ENCODE measurements around the gene TMEM132A.
"Not testable (repeated sequence)": the region's sequence is repeated elsewhere in the genome, so short reads cannot be mapped to it uniquely, and the experiment has no call there.

The TMEM132A gene

DNA sequence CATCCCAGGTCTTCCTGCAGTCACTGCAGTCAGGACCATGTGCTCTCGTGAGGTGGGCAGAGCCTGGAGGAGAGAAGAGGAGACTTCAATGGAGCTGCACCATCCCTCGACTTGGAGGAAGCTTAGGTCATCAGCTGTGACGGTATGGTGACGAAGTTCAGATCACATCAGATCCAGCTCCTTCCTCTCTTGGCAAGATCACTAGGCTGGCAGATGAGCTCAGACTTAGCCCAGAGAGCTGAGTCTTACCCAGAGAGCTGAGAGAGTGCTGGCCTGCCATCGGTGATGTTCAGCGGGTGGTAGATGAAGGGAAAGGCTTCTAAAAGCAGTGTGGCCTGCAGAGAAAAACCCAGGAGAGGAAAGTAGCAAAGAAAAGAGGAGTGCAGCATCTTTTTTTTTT, 29.5 kb downstream of the TMEM132A start:
- no peak for DNase-seq

DNA sequence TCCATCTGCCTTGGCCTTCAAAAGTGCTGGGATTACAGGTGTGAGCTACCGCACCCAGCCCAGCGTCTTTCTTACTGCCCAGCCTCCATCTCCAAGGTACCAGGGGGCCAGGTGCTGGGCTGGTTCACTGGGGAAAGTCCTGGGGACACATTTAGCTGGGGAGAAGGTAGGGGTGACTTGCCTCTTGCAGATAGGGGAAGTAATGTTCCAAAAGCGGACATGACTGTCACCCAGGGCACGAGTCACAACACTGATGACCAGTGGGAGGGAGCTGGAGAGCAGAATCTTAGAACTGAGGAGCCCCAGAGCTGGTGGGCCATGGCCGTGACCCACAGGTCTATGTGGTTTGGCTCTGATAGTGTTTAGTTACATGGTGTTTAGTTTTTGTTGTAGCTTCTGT, 30.2 kb downstream of the TMEM132A start:
- no peak for DNase-seq

DNA sequence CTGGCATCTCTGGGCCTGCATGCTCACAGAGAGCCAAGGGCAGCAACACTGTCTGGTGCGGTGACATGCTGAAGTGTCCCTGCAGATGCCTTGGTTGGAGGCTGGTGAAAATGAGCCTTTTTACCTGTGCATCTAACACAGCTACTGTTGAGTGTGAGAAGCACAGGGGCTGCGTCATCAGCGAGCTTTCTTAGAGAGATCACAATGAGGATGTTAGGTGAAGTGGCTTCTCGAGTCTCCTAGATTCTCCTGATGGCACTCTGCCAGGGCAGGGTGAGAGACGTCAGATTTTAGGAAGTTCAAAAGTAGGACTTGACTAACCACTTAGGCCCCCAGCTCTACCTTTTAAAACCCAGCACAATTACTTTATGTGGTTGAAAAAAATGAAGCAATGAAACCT, 31.3 kb downstream of the TMEM132A start:
- no peak for DNase-seq

DNA sequence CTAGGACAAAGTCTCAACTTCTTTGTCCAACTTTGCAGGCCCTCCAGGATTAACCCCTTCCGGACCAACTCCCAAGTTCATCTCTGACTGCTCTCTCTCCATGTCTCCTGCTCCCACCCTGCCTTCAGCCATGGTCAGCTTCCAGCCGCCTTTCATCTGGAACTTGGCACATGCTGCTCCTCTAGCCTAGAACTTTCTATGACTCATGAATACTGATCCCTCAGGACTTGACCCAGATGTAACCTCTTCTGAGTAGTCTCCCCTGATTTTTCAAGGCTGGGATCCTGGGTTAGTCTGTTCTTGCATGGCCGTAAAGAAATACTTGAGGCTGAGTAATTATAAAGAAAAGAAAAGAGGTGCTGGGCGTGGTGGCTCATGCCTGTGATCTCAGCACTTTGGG, 32.9 kb downstream of the TMEM132A start:
- DNase-seq, result no peak

DNA sequence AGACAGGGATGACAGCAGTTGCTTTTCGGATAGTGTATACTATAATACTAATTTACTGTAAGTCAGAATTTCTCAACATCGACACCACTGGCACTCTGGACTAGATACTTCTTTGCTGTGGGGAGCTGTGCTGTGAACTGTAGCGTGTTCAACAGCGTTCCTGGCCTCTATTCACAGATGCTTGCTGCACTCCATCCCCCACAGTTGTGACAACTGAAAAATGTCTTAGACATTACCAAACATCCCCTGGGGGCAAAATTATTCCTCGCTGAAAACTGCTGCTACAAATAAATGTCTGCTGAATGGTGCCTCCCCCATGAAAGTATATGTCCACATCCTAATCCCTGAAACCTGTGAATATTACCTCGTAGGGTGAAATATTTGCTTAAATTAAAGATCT, 35.2 kb downstream of the TMEM132A start:
- no peak for DNase-seq

DNA sequence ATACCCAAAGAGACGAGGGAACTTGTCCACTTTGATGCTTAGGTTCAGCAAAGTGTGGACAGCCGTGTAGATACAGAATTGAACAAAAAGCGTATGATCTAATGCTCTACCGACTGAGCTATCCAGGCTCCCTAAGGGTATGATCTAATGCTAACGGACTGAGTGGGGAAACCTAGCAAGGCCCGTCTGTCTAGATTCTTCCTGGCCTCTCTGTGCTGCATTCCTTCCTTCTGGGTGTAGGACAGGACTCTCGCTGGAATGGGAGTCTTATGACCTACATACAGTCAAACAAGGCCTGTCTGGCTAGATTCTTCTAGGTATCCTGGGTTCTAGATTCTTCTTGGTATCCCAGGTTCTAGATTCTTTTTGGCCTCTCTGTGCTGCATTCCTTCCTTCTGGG, 36.1 kb downstream of the TMEM132A start:
- no peak for DNase-seq

DNA sequence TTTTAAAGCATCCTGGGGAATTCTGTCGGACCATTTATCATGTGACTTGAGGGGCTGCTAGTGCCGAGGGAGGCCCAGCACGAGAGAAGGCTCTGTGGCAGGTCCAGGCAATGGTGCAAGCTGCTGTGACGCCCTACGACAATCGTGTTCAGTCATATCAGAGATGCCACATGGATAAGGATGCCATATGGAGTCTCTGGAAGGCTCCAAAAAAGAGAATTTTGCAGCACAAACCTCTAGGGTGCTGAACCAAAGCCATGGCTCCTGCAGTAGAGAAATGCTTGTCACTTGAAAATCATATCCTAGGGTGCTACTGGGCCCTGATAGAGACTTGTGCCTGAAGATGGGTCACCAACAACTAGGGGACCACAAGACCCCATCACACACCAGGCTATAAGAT, 40.5 kb downstream of the TMEM132A start:
- no peak for DNase-seq

DNA sequence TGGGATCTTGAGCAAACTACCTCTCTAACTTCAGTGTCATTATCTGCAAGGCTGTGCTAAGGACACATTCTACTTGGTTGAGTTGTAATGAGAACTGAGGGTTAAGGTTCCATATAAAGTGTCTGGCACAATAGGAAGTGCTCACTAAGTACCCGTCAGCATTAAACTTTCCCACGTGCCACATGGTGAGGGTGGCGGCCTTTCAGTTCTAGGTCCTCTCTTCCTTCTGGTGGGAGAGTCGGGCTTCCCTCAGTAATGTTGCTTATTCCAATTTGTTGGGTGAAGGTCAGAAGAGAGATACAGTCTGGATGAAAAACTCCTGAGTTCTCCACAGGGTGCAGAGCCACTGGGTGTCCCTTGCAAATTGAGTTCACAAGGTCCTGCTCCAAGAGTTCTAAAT, 42.6 kb downstream of the TMEM132A start:
- DNase-seq, result no peak

DNA sequence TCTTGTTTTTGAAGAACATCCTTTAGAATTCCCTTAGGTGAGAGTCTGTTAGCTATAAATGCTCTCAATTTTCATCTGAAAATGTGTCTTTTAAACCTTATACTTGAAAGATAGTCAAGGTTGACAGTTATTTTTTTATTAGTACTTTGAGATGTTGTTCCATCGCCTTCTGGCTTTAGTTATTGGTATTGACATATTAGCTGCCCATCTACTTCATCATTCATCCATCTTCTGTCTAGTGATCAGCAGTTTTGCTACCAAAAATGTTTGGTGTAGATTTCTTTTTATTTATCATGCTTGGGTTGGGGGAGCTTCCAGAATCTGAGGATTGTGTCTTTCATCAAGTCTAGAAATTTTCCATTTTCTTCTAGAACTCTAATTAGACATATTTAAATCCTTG, 44.0 kb downstream of the TMEM132A start:
- DNase-seq, result no peak

DNA sequence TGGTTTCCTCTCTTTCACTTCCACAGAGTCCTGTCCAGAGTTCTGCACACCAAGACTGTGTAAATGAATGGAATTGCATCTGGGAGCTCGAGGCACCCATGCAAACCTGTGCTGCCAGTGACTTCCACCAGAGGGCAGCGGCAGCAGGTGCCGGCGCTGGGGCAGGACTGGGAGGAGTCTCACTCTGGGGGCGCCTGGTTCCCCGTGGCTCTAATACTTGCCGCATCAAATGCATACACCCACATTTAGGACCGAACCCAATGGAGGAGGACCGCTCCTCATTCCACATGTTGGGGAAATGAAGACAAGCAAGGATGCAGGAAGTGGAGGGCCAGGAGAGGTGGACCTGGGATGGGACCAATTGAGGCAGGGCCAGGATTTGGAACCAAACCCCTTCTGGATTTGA, 46.1 kb downstream of the TMEM132A start:
- DNase-seq, result no peak

DNA sequence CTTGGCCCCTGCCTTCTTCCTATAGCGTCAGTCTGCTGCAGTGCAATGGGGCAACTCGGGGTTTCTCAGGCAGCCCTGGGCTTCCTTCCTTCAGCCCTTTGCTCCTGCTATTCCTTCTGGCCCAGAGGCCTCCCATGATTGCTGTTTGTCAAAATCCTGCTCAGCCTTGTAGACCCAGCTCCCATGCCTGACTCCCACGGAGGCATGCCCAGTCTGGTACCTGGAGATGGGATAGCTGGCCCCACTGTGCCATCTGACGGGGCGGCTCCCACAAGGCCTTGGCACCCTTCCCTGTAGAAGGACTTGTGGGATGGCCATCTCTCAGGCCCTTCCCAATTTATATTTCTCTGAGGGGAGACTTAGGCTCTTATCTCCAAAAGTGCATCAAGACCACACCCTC, 46.6 kb downstream of the TMEM132A start:
- no peak for DNase-seq

DNA sequence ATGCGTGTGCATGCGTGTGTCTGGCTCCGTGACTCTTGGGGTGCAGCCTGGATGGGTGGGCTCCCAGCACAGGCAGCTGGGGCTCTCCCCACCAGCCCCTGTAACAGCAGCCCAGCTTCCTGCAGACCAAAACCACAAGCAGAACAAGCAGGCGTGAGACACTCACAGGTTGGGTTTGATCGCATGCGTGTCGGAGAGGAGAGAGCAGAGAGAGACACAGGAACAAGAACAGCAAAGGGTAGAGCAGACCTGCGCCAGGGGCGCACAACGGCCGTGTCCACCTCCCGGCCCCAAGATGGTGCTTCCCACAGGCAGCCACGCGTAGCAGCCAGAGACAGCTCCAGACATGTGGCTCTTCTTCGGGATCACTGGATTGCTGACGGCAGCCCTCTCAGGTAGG, 47.3 kb downstream of the TMEM132A start, which contains the start of gene CD6:
TSS of gene CD6 (plus strand) at position 161 of the 400 bp plus-strand sequence. CDS start at position 347, 186 bp downstream.
- no peak for DNase-seq

DNA sequence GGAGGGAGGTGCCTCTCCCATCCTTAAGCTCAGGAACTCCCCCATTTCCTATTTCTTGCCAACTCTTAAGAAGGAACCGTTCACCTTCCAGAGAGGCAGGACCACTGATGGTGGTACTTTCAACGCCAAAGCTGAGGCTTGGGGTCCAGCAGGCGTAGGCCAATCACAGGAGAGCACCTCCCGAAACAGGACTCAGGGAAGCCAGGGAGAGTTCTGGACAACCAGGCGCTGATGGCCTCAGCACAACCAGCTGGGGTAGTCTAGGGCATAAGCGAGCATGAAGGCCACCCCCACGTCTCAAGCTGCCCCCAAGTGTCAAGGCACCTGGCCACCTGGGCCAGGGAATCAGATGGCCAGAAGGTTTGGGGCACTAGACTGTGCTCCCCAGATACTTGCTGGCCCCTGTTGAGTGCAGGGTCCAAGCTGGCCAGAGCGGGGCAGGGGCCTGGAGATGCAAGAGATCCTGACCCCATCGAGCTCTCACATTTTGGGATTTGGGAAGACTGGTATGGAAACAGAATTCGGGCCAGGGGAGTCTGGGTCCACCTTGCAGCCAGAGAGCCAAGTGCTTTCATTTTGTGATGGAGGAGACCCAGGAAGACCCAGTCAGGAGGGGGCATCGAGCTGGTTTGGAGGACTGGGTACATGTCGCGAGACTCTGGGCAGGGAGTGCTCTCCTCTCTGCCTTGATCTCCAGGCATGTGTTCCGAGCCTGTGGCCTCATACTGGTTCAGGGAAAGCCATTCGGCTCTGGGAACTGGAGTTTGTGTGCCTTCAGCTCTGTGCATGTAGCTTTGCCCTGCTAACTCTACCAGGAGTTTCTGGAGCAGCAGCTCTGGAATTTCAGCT, 48.1 kb downstream of the TMEM132A start:
- no peak for DNase-seq

DNA sequence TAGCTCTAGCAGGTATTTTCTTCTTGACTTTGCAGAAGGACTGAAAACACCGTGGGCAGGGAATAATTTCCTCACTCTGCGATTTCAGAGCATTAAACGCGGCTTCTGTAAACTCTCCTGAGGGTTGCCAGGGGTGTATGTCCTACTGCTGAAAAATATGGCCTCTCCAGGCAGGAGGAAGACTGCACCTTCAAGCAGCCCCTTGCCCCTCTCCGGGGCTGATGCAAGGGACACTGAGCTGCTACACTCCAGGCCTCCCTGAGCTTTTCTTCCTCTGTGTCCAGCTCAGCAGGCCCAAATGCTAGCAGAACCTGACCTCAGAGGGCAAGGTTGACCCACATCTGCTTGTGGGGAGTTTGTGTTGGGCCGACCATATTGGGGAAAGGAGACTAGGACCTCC, 49.4 kb downstream of the TMEM132A start:
- DNase-seq, result no peak

DNA sequence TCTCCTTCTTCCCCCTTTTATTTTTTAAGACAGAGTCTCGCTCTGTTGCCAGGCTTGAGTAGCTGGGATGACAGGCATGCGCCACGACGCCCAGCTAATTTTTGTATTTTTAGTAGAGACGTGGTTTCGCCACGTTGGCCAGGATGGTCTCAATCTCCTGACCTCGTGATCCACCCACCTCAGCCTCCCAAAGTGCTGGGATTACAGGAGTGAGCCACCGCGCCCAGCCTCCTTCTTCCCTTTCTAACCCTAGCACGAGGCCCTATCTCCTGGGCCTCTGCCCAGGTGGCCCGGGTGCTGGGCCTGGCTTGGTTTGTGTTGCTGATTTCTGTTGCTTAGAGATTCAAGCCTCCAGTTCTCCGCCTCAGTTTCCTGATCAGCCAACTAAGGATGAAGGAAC, 50.1 kb downstream of the TMEM132A start:
- not testable (repeated sequence) for DNase-seq

DNA sequence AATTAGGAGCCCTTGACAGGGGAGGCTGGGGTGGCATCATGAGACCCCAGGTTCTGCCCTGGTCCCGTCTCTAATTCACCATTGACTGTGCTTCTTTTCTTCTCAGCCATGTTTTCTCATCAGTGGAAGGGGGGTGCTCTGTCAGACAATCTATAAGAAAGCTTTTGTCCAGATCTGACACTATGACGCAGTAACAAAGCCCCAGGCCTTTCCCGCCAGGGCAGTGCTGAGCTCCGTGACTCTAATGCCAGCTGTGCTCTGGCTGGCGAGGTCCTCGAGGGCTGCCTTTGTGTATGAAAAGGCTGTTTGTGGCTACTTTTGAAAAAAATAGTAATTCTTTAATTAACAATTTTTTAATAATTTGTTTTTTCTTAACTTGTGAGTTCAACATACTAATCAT, 50.5 kb downstream of the TMEM132A start:
- DNase-seq, result no peak

DNA sequence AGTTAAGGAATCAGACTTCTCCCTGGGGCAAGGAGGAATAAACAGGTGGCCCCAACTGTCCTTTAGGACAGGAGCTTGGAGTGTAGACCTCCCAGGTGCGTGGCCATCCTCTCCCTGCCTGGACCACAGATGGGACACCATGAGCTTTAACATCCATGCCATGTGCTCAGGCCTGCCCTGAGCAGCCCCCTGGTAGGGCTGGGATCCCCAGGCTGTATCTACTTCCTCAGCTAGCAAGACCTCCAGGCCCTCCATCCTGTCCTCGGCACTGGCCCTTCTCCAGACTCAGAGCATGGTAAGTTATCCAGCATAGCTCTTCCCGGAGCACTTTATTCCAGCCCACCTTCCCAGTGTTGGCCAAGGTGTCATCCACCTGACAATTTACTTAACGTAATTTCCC, 53.0 kb downstream of the TMEM132A start:
- no peak for DNase-seq

DNA sequence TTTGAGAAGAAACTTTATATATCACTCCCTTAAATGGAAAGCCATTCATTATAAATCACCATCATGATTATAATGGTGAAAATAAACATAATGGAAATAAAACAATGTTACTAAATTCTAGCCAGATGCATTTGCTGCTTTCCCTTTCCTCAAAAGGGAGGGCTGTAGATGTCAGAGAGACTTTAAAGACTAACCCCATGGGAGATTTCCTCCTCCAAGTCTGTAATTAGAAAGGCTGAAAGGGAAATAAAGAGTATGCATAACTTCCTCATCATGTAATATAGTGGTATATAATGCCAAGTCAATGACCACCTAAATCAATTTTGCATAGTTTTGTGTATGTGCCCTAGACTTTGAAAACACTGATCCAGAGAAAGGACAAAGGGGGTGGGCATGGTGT, 53.6 kb downstream of the TMEM132A start:
- no peak for DNase-seq

DNA sequence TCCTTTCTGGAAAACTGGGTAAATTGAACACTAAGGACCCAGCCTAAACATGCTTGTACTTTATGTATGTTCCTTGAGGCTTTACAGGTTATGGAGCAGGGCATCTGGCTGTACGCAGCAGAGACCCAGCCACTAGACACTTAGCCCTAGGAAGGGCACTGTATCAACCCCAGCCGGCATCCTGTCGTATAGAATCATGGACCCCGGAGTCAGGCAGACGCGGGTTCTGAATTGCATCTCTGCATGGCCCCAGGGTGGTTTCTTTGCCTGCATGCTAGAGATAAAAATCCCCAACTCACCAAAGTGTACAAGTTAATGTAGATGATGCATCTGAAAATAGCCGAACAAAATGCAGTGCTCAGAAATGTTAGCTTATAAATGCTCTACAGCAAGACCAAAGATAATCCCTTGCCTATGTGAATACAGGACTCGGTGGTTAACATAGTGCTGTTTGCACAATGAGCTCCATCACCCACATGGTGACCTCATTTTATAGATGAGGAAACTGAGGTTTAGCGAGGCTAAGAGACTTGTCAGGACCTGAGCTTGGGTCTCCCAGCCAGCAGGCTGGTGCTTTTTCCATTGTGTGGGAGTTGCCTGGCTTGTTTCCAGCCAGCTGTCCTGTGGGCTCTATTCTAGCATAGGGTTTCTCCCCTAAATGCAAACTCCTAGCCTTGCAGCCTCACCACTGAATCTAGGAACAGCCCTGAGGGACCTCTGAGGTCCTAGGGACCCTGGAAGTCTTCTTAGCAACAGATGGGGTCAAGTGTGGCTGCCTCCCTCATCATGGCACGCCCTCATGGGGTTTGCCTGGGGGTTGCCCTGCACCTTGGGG, 54.5 kb downstream of the TMEM132A start:
- DNase-seq, result no peak

DNA sequence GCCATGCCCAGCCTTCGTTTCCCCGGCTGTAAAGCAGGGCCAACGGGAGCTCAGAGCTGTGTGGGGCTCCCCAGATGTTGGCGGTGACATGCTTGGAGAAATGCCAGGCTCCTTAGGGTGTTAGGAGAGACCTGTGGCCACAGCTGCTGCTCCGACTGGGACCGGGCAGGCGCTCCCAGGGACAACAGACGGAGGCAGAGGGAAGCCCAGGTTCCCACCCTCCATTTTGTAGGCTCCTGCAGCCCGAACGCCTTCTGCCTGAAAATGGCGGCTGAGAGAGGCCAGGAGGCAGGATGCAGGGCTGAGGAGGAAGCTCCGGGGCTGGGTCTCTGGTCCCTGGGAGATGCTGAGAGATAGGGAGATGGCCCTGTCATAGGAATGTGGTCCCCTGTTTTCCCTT, 57.3 kb downstream of the TMEM132A start:
- no peak for DNase-seq

DNA sequence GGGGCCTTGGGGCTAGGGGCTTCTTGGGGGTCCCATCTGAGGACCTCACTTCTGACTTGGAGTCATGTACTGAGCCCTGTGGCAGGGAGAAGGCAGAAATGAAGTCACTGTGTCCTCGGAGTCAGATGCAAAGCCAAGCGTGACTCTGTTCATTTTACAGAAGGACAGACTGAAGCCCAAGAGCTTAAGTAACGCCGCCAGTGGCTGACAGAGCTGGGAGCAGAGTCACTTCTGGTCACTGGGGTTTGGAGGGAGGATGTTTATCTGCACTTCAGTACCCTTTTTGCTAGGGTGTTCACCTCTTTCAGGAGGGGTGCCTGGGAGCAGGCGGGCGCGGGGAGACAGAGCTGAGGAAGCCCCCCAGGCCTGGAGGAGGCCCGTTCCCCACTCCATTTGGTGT, 57.9 kb downstream of the TMEM132A start:
- DNase-seq, result no peak

DNA sequence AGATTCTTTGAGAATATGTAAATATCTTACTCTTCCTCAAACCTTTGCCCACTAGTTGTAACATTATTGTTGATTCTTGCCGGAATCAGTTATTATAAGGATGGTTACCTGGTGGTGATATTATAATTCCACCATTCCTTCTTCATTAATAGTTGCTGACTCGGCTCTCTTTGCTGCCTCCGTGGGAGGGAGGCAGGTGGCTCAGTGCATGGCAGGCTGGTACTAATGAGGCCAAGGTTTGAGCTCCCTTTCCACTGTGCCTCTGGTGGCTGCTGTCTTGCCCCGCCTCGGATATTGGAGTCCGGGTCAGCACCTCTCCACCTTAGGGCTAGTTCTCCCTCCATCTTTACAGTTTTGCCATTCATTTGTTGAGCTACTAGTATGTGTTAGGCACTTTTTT, 59.9 kb downstream of the TMEM132A start:
- no peak for DNase-seq

DNA sequence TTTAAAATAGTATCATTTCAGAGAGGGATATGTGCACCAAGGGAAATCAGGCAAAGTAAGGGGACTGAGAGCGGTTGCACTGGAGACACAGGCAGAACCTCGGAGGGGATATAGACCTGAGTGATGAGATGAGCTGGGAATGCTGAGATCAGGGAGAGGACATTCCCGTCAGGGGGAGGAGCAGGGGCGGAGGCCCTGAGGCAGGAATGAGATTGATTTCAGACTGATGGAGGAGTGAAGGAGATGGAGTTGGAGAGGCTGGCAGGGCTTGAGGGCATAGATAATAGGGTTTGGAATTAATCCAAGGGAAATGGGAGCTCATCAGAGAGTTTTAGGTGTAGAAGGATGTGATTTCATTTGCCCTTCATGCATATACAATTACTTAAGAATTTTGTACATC, 60.4 kb downstream of the TMEM132A start:
- no peak for DNase-seq

DNA sequence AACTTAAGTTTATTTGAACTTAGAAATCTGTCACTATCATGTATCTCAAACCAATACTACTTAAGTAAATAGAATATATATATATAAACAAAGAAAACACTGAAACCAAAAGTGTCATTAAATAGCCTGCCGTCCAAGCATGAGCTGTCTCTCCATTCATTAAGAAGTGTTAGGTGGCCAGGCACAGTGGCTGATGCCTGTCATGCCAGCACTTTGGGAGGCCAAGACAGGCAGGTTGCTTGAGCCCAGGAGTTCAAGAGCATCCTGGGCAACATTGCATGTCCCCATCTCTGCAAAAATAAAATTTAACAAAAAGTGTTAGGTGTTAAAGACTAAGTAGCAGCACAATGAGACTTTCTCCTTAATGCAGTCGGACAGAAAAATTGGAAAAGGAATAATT, 61.2 kb downstream of the TMEM132A start:
- no peak for DNase-seq

Data from right kidney (tissue), 1 donor.